ENCODE measurements around the gene GJB6. TPM values are rescaled to one million over a fixed set of nuclear protein-coding genes. Genes with fewer than 3 reads are reported as not detected.

GJB6 gene
- total and polyA plus RNA-seq, 2 experiments from 2014 or later = not detected

DNA sequence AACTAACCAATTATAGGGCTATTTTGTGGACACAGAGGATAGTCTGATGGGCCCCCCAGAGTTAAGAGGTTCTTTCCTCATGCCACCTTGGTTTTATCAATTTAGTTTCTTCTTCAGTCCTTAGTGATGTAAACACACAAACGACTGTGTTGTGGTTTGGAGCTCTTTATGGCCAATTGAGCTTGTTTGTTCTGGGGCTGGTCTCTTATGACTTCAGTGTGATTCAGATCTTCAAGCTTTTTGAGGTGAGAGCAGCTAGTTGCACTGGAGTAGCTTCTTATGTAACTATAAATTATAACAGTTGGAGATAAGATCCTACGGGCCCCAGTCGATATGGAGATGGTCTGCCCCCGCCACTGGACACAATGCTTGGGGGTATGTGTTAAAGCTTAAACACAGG lies 22.0 kb upstream of the GJB6 start:
- no peak for DNase-seq (ENCODE audit: low read depth in 1 of 2, low spot score in 1 of 2)
- TF ChIP-seq, protein P1, sequence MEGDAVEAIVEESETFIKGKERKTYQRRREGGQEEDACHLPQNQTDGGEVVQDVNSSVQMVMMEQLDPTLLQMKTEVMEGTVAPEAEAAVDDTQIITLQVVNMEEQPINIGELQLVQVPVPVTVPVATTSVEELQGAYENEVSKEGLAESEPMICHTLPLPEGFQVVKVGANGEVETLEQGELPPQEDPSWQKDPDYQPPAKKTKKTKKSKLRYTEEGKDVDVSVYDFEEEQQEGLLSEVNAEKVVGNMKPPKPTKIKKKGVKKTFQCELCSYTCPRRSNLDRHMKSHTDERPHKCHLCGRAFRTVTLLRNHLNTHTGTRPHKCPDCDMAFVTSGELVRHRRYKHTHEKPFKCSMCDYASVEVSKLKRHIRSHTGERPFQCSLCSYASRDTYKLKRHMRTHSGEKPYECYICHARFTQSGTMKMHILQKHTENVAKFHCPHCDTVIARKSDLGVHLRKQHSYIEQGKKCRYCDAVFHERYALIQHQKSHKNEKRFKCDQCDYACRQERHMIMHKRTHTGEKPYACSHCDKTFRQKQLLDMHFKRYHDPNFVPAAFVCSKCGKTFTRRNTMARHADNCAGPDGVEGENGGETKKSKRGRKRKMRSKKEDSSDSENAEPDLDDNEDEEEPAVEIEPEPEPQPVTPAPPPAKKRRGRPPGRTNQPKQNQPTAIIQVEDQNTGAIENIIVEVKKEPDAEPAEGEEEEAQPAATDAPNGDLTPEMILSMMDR (IDR thresholded peaks at IDR 0.05; ENCODE audit: low read depth, low read length) = no peak
- H3K27ac ChIP-seq = no peak overlapping the region
- H3K27me3 ChIP-seq = no peaks in the 10 kb centered on the region
- no peaks in the 10 kb centered on the region for H3K9me3 ChIP-seq (ENCODE audit: low read depth)
- no peaks in the 10 kb centered on the region for H3K4me1 ChIP-seq (ENCODE audit: low read depth)
- no peak overlapping the region for H3K4me3 ChIP-seq
- H3K36me3 ChIP-seq = no peaks in the 10 kb centered on the region

DNA sequence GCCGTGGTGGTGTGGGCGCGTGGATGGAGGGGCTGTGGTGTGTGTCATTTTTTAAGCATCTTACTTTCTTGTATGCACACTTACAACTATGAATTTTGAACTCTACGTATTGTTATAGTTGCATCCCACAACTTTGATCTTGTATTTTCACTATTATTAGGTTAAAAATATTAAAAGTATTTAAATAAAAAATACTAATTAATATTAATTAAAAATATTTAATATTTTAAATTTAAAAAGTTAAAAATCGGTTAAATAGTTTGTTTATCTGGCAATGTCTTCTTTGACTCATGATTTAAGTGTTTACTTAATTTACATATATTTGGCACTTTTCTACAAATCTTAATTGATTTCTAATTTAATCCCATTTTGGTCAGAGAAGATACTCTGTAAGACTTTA lies 17.8 kb upstream of the GJB6 start:
- Histone ChIP-seq H3K27me3 (no peaks in the 10 kb centered on the region), H3K4me3 (no peak overlapping the region), H3K9me3 (ENCODE audit: low read depth) (no peaks in the 10 kb centered on the region), H3K27ac (no peak overlapping the region), H3K36me3 (no peaks in the 10 kb centered on the region), H3K4me1 (ENCODE audit: low read depth) (no peaks in the 10 kb centered on the region)
- TF ChIP-seq, protein P1 (IDR thresholded peaks at IDR 0.05; ENCODE audit: low read depth, low read length) = no peak
- DNase-seq (ENCODE audit: low read depth in 1 of 2, low spot score in 1 of 2) = no peak

DNA sequence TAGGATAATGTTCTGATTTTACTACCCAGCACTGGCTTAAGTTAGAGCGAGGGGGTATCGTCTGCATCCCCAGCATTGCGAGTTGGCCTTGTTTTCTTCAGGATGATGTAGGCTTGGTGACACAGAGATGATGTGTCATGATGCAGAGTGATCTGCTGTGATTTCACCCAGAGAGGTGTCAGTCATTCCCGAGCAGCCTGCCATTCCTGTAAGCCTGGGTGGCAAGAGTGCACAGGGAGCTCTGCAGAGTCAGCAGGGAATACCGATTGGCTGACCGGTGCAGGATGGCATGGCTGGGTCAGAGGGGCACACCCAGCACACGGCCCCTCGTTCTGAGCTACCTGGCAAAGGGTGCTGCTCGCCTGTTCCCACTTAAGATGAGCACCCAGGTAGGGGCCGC lies 15.8 kb upstream of the GJB6 start:
- no peak for DNase-seq (ENCODE audit: low read depth in 1 of 2, low spot score in 1 of 2)
- Histone ChIP-seq H3K36me3 (no peaks in the 10 kb centered on the region), H3K27me3 (no peaks in the 10 kb centered on the region), H3K9me3 (ENCODE audit: low read depth) (no peaks in the 10 kb centered on the region), H3K27ac (no peak overlapping the region), H3K4me1 (ENCODE audit: low read depth) (no peaks in the 10 kb centered on the region), H3K4me3 (no peak overlapping the region)
- TF ChIP-seq, protein P1 (IDR thresholded peaks at IDR 0.05; ENCODE audit: low read depth, low read length) = no peak

DNA sequence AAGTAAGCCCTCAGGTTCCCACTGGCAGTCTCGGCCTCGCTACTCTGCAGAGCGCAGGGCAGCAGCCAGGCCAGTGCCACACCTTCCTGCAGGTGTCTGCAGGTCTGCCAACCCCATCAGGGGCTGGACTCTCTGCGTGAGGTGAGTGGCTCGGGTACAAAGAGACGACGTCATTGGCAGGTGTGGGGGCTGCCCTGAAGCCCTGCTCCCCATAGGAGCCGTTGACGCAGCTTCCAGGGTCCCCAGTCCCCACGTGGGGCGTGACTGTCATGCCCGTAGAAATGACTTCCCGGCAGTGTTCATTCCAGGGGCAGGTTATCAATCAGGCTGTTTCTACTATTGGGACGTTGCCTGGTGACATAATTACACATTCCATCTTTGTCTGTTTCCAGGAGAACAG lies 15.3 kb upstream of the GJB6 start:
- Histone ChIP-seq H3K36me3 (no peaks in the 10 kb centered on the region), H3K27ac (no peak overlapping the region), H3K9me3 (ENCODE audit: low read depth) (no peaks in the 10 kb centered on the region), H3K4me3 (no peak overlapping the region), H3K27me3 (no peaks in the 10 kb centered on the region), H3K4me1 (ENCODE audit: low read depth) (no peaks in the 10 kb centered on the region)
- no peak for DNase-seq (ENCODE audit: low read depth in 1 of 2, low spot score in 1 of 2)
- TF ChIP-seq, protein P1 (IDR thresholded peaks at IDR 0.05; ENCODE audit: low read depth, low read length) = no peak

DNA sequence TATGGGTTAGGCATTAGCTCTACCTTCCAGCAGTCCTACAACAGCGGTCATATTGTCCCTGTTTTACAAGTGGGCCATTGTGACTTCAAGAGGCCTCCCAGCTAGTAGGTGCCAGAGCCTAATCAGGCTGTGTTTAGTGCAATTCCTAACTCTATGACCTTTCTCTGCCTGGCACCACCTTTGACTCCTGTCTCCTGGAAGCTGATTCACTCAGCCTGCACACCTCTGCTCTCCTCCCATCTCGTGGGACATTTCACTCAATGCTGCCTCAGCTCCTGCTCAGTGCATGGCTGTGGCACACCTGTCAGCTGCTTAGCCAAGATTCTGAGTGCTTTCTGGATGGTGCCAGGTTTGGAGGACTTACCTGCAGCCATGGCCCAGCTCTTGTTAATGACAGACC lies 9.5 kb upstream of the GJB6 start:
- TF ChIP-seq, protein P1 (IDR thresholded peaks at IDR 0.05; ENCODE audit: low read depth, low read length) = no peak

DNA sequence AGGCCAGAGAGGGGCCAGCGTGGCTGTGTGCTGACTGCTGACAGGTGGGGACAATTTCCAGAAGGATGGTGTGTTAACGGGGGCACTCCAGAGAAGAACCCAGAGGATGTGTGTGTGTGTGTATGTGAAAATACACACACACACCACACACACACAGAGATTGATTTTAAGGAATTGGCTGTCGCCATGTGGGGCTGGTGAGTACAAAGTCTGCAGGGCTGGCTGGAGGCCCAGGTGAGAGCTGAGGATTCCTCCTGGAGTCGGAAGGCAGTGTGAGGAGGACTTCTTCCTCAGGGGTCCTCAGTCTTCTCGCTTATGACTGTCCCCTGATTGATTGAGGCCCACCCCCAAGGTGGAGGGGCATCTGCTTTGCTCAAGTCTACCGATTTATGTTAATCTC lies 7.6 kb upstream of the GJB6 start:
- TF ChIP-seq, protein P1 (IDR thresholded peaks at IDR 0.05; ENCODE audit: low read depth, low read length) = no peak
- Histone ChIP-seq H3K27ac (no peak overlapping the region), H3K4me3 (no peak overlapping the region), H3K36me3 (no peaks in the 10 kb centered on the region), H3K27me3 (peaks cover 24% of the 10 kb centered on the region), H3K4me1 (ENCODE audit: low read depth) (no peaks in the 10 kb centered on the region), H3K9me3 (ENCODE audit: low read depth) (no peaks in the 10 kb centered on the region)
- no peak for DNase-seq (ENCODE audit: low read depth in 1 of 2, low spot score in 1 of 2)

More for the DNA sequence above, 9.5 kb upstream of the GJB6 start:
- Histone ChIP-seq H3K9me3 (ENCODE audit: low read depth) (no peaks in the 10 kb centered on the region), H3K4me1 (ENCODE audit: low read depth) (no peaks in the 10 kb centered on the region), H3K27me3 (peaks cover 14% of the 10 kb centered on the region), H3K36me3 (no peaks in the 10 kb centered on the region), H3K27ac (no peak overlapping the region), H3K4me3 (no peak overlapping the region)
- no peak for DNase-seq (ENCODE audit: low read depth in 1 of 2, low spot score in 1 of 2)

Data from cardiac muscle cell (in vitro differentiated cells and primary cell).